HG02840 (cell line): ENCODE results near the gene CRTC1.

Experiments used
- ATAC-seq: cut with Tn5 transposase; IDR thresholded peaks from one replicate; pipeline ENCODE4 v1.9.1; 2021; ENCODE audit warnings: mild to moderate bottlenecking, moderate library complexity, moderate number of reproducible peaks; ENCODE audit not compliant: unreplicated experiment, low FRiP score

The CRTC1 gene

DNA sequence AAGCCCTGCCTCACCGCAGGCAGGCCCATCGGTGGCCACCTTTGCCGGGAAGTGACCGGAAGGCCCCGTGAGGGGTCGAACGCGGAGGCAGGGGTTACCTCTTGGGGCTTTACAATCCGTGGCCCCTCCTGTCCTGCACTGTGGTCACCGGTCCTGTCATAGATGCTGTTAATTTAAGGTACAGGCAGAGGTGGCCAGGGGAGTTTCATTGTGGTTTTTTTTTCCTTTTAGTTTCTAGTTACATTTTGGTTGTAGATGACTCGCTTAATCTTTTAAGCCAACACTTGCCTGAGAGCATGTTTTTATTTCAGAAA is 94.6 kb downstream of the CRTC1 start:
- ATAC-seq, result no peak

DNA sequence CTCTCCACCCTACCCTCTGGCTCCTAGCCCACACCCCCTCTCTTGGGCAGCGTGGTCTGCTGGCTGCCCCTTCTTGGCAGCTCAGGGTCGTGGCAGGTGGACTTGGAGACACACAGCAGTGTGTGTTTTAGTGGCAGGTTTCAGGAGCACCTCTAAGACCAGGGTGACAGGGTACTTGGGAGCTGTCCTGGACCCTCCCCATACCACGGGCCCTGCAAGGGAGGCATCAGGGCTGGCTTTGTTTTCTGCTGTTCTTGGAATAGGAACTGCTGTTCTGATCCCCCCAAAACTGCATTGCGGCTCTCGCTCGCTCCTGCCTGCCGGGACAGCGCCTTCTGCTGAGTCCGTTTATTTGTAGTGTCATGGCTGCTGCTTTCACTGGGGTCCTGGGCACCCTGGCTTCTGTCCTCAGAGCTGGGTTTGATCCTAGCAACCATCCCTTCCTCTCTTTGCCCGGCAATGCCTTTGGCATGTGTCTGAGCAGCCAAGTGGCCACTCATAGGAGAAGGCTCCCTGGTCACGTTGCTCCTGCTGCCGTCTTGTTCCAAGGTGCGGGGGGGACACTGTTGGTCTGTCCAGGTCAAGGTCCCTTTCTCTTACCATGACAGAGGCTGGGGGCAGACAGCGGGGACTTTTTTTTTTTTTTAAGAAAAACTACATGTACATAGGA is 95.5 kb downstream of the CRTC1 start:
- no peak for ATAC-seq

DNA sequence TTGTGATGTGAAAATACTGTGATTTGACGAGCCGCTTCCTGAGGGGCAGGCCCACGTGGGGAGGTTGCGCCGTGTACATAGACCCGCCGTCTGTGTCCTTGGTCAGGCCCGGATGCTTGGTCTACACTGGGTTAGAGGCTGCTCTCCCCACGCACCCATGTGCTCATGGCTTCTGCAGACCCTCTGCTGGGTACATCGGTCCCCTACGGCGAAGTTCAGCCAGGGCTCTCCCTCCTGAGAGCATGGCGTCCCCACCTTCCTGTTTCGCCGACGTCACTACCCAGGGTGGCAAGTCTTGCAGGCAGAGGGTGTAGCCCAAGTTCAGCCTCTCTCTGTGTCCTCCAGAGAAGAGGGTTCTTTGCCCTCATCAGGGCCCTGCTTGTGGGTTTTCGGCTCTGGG is 96.6 kb downstream of the CRTC1 start:
- no peak for ATAC-seq

DNA sequence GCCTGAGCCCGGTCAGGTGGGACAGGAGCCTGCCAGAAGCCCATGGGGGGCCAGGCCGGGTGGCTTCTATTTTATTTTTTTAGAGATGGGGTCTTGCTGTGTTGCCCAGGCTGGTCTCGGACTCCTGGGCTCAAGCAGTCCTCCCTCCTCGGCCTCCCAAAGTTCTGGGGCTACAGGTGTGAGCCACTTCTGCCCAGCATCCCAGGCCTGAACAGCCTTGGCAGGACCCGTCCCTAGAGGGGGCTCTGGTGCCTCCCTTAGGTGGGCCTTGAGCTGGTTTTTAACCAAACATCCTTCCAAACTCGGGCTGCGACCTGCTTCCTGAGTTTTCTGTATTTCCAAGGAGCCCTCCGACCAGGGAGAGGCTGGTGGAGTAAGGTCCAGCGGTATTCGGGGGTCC is 97.2 kb downstream of the CRTC1 start:
- ATAC-seq, result no peak

DNA sequence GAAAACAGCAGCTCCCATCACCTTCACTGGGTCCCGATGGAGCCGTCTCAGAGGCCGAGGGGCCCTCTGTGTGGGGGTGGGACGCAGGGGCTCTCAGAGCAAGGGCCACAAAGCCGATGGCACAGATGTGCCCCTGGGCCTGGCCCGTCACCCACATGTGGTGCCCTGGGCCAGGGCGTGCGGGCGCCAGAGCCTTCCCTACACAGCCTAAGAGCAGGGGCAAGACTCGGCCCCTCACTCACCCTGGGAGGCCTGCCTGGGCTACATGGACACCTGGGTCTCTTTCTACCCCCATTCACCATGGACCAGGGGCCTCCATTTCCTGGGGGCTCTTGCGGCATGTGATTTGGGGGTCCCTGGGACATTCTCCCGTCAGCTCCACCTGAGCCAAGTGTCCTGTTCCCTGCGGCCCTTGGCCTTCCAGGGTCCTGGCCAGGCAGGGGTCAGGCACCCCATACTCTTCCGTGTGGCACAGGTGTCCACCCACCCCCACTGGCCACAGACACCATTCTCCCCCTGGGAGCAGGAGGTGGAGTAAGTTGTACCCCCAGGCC is 97.6 kb downstream of the CRTC1 start:
- no peak for ATAC-seq

DNA sequence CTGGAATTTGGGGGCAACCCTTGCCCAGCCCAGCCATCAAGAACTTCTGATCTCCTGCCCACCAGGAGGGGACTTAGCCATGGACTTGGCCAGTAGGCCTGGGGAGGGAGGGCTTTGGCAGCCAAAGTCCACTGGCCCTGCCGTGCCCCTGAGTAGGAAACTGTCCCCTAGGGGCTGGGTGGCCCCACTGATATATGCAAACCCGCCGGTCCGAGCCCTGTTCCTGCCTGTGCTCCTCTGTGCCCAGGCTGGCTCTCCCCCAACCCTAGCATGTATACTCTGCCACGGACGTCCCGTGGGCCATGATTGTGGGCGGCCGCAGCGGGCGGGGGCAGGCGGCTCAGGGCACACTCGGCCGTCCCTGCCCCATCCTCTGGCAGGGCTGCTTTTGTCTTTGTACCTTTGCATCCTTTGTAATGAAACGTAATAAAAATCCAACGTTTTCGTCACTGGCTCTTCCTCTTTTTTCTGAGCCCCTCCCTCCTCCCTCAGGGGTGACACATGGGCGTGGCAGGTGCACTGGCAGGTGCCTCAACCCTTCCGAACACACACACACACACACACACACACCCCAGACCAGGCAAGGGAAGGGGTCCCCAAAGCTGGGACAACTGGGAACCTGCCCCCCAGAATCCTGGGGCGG is 98.5 kb downstream of the CRTC1 start:
- no peak for ATAC-seq

DNA sequence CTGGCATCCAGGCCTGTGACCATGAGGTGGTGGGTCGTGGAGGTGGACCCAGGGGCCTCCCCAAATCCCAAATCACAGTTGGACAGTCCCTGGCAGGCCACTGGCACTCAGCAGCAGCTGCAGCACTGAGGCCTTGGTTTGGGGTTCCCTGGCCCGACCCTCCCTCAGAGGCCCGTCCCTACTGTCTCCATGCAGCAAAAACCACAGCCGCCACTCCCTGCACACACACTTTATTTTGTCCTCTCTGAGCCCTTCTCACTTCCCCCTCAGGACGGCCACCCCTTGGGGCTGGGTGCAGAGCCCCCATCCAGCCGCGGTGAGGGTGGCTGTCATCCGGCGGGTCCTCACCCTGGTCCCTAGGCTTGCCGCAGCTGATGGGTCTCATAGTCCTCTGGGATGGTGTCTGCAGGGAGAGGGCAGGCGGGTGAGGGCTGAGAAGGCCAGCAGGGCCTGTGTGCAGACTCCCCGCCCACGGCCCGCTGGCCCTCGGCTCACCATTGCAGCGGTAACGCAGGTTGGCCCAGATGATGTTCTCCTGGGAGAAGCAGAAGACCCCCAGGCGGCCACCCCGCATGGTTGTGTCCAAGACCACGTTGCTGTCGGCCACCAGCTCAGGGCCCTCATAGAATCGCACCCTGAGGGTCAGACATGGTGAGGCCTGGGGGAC is 99.2 kb downstream of the CRTC1 start:
- no peak for ATAC-seq

DNA sequence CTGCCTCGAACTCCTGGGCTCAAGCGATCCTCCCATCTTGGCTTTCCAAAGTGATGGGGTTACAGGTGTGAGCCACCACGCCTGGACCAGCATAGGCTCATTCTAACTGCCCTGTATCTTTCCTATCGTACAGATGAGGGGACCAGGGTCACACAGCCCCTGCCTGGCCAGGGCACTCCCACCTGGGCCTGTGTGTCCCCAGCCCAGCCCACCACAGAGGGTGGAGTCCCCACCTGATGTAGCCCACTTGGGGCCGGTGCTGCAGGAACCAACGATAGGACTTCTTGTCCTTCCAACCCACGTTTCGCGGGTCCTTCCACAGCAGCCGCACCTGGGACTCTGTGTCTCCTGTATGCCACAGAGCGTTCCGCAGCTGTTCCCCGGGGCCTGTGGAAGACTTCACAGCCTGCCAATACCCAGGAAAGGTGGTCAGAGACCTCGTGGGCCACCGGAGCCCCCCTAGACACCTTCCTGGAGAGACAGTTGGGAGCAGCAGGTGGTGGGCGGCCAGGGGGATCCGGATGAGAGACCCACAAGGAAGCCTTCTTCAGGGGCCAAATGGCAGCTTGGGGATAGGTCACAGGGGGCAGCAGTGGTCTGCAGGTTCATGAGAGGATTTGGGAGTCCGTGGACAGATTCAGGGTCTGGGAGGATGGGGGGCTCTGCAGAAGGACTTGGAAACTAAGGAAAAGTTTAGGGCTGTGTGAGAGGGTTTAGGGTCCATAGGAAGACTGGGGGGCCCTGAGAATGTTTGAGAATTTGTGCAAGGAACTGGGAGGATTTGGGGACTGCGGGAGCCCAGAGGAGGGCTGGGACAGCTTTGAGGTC is 100.7 kb downstream of the CRTC1 start:
- ATAC-seq, result no peak

DNA sequence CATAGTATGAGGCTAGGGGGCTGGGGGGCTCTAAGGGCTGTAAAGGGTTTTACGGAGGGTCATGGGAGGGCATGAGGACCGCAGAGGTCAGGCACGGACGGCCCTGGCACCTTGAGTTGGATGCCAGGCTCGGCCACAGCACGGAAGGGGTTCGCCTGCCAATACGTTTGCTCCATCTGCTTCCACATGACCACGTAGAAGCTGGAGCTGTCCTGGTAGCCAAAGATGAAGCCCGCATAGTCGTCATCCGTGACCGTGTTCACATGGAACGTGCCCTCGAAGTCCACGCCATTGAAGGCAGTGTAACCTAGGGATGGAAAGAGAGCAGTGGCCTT is 101.3 kb downstream of the CRTC1 start:
- ATAC-seq, result no peak

DNA sequence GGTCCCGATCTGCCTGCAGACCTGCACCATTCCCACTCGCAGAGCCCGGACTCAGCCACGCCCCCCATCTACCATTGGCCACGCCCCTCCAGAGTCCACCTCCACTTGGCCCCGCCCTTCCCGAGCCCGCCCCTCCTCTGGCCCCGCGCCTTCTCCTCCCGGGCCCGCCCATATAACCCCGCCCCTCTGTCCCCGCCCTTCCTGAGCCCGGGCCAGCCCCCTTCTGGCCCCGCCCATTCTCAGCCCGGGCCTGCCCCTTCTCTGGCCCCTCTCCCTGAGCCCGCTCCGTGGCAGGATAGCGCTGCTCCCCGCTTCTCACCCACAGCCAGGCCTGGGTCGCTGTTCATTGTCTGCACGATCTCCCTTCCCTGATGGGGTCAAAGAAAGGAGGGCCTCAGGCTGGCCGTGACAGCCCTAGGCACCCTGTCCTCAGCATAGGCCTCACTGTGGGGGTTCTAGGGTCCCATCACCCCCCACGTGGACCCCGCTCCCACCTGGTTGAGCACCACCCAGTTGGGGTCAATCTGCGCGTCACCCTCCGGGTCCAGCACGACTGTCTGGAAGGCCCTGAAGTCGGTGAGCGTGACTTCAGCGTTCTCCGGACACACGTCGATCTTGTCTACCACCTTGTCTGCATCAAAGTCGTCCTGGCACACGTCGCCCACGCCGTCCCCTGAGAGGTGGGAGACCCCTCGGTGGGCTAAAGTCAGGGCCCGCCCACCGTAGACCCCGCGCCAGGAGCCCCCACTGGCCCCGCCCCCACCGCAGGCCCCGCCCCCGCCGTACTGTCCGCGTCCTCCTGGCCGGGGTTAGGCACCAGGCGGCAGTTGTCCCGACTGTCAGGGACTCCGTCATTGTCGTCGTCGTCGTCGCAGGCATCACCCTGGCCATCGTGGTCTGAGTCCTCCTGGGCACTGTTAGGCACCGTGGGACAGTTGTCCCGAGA is 102.0 kb downstream of the CRTC1 start:
- no peak for ATAC-seq

DNA sequence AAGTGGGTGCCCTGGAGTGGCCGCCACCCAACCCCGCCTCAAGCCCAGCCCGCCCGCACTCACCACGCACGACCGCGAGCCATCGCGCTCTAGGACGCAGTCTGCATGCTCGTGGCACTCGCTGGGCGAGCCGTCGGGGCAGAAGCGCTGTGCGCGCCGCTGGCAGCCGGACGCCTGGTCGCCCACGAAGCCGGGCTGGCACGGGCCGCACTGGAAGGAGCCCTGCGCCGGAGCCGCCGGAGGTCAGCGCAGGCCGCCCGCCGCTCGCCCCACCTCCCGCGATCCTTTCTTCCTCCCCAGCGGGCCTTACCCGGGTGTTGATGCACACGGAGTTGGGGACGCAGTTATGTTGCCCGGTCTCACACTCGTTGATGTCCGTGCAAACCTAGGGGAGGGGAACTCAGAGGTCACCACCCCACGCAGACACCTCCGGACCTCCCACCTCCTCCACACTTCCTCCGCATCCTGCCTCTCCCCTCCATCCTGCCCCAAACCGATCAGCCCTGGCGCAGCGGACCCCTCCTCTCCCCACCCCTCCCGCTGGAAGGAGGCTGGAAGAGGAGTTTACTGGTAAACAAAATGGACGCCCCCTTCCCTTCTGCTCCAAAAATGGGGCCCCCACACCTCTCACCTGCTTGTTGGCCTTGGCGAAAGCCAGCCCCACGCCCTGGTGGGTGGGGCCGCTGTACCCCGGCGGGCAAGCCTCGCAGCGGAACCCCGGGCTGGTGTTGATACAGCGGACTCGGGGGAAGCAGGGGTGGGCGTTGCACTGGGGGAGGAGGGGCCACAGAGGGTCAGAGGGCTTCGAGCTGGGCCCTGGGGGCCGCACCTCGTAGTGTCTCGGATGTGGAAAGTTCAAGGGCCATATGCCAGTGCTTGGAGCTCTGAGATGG is 105.3 kb downstream of the CRTC1 start:
- no peak for ATAC-seq

DNA sequence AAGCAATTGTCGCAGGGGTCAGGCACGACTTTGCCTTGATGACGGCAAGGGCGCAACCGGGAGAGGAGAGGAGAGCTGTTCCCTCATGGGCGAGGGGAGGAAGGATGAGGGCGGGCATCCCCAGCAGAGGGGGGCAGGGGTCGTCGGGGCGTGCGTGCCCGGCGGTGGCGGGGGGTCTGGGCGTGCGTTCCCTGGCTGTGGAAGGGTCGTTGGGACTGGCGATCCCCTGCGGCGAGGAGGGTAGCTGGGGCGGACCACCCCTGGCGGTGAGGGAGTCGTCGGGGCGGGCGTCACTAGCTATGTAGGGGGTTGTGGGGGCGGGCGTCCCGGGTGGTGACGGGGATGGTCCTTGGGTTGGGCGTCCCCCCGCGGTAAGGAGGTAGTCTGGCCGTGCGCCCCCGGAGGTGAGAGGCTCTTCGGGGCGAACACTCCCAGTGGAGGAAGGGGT is 106.0 kb downstream of the CRTC1 start:
- ATAC-seq, result no peak

DNA sequence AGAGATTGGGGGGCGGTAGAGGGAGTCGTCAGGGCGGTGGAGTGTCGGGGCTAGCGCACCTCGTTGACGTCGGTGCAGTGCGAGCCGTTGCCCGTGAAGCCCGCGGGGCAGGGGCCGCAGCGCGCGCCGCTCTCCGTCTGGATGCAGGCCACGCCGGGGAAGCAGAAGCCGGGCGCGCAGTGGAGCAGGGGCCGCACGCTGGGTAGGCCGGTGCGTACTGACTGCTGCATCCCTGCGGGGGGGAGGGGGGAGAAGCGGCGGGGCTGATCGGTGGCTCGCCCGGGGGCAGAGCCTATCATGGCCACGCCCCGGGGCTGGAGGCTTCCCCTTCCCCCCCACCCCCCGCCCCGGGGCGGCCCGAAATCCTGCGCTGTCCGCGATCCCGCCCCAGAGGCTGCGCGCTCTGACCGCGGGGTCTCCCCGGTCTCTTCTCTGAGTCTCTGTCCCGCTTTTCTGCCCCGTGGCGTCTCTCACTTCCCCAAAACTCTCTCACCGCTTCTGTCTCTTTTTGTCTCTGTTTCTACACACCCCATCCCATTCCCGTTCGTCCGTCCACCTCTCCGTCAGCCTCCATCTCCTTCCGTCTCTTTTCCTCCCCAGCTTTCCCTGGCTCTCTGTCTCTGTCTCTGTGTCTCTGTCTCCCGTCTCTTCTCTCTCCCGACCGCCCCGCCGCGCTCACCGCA is 106.5 kb downstream of the CRTC1 start:
- ATAC-seq, result no peak

DNA sequence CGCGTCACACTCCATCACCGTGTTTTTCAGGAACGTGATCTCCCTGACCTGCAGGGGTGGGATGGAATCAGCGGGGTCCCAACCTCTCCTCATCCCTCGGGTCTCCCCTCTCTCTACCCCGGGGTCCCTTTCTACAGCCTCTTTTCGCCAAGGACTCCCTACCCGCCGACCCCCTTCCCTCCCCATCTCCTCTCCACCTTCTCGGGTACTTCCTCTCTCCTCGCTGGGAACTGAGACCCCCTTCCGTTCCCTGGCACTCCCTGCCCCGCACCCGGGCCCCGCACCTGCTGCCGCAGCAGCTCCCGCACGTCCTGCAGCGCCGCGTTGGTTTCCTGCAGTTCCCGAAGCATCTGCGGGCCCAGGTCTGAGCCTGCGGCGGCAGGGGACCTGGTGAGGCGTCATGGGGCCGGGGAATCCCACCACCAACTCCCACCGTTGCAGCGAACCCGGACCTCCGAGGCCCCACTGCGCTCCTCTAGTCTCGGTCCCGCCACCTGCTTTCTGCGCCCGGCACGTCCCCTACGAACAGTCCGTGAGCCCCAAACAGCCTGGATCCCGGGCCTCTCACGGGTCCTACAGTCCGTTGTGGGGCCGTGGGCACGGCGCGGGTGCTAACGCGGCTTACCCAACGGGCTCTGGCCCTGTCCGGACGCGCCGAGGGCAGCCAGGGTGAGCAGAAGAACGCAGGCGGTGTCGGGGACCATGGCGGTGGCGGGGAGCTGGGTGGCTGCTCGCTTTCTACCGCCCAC is 107.3 kb downstream of the CRTC1 start, which contains the start of gene COMP:
Gene COMP, minus strand, starts transcription at position 740 of the 749 bp plus-strand sequence. Its CDS starts 36 bp downstream, at position 704.
- ATAC-seq, result no peak

DNA sequence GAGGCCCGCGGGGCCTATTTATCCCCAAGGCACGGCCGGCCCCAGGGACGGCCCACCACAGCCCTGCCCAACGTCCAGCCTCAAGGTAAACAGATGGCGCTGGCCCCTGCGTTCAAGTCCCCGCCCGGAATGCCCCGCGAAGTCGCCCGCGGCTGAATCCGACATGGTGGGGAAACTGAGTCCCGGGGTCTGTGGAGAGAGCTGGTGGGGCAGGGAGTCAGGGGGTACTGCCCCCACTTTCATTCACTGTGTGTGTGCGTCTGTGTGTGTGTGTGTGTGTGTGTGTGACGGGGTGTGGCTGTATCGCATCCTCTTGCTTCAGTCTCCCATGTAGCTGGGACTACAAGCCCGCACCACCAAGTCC is 107.8 kb downstream of the CRTC1 start:
- ATAC-seq, result no peak

DNA sequence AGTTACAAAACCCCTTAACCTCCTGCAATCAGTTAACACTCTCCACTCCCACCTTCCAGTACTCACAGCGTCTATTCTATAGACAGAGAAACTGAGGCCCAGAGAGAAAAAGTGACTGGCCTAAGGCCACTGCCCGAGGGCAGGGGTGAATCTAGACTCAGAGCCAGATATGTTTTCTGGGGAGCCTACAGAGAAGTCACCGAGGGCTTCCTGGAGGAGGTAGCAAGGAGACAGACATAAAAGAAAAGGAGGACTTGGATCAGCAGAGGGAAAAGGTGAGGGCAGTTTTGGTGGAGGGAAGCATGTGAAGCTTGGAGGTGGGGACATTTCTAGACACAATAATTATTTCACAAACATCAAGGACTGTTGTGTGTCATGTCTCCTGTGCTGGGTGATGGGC is 109.2 kb downstream of the CRTC1 start:
- ATAC-seq, result no peak

DNA sequence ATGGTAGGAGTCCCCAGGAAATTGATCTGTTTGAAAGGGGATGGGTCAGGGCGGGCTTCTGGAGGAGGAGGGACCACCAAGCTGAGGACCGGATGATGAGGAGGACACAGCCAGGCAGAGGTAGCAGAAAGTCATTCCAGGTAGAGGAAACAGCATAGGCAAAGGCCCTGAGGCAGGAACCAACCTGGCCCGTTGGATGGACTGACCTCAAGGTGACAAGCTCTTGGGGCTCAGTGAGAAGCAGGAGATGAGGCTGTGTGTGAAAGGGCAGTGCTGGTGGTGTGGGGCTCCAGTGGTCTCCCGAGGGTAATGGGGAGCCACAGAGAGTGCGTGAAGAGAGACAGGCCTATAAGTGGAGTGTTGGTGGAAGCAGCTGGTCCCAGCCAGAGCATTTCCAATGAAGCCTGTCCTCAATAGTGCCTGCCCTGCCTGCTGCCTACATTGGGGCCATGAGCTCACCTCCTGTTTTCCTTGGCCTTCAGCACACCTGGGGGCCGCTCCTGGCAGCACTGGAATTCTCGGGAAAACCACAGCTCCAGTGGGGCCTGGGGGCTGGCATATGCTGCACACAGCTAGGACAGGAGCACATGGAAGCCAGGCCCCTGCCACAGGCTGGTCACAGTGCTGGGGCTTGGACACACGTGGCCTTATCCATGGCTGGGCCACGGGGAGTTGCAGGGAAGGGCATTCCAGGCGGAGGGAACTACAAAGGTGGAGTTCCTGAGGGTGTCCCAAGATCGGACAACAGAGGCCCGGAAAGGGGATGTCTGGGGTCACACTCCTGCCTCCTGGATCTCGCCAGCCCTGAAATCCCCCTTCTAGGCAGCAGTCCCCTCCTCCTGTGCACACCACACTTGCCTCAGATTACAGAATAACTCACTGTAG is 109.9 kb downstream of the CRTC1 start:
- no peak for ATAC-seq
